H1 (cell line): ENCODE measurements around the gene PPIA. TPM values are rescaled to one million over a fixed set of nuclear protein-coding genes. Genes with fewer than 3 reads are reported as not detected.

Experiments
- CTCF ChIA-PET: fragments of 300-600 bp; sonication (Branson Sonifier 250); formaldehyde crosslinking; loops from one replicate; lab custom pipeline; 2021; ENCODE audit not compliant: partially characterized antibody; lab: Charles Lee
- POLR2A ChIA-PET: fragments of 300-600 bp; sonication (Branson Sonifier 250); formaldehyde crosslinking; loops from one replicate; lab custom pipeline; 2021; ENCODE audit warnings: inconsistent platforms; ENCODE audit not compliant: partially characterized antibody; lab: Charles Lee
- DNase-seq, 2 experiments: peaks; one replicate each; pipeline versions ENCODE4 v3.0.0 to v3.0.0-alpha.2; 2010 to 2022; ENCODE audit warnings: low spot score in 2 of 2, low read depth in 1 of 2, mixed read lengths in 1 of 2
- FAIRE-seq: peaks from 2 replicates; lab custom pipeline; 2011; peaks lifted over from hg19 to GRCh38; lab: Jason Lieb, UNC
- H2AFZ ChIP-seq: 2 replicates; pipeline ENCODE4 v1.8.1; 2012; ENCODE audit warnings: low read length, inconsistent platforms
- H2AK5ac ChIP-seq: 2 replicates; pipeline ENCODE4 v1.6.1; 2013; ENCODE audit warnings: low read depth, low read length
- H2BK120ac ChIP-seq: replicated peaks from 2 replicates; pipeline ENCODE3; 2013; ENCODE audit warnings: low read depth, low read length, inconsistent platforms
- H2BK12ac ChIP-seq: 2 replicates; pipeline ENCODE4 v1.6.1; 2013; ENCODE audit warnings: low read depth, low read length
- H2BK15ac ChIP-seq: 2 replicates; pipeline ENCODE4 v1.6.1; 2013; ENCODE audit warnings: low read length
- H2BK20ac ChIP-seq: 2 replicates; pipeline ENCODE4 v1.6.1; 2013; ENCODE audit warnings: low read length
- H2BK5ac ChIP-seq: 2 replicates; pipeline ENCODE4 v1.6.1; 2013; ENCODE audit warnings: low read depth, low read length
- H3K14ac ChIP-seq: 2 replicates; pipeline ENCODE4 v1.6.1; 2013; ENCODE audit warnings: inconsistent platforms; ENCODE audit not compliant: insufficient read length
- H3K18ac ChIP-seq: 2 replicates; pipeline ENCODE4 v1.6.1; 2013; ENCODE audit warnings: low read length; ENCODE audit errors: extremely low read depth
- H3K23ac ChIP-seq: 2 replicates; pipeline ENCODE4 v1.6.1; 2013; ENCODE audit warnings: inconsistent platforms; ENCODE audit not compliant: insufficient read length
- H3K23me2 ChIP-seq: 2 replicates; pipeline ENCODE4 v1.6.1; 2013; ENCODE audit warnings: low read depth, low read length
- H3K27ac ChIP-seq: 2 replicates; pipeline ENCODE4 v1.6.1; 2011; ENCODE audit warnings: low read depth, low read length, inconsistent platforms
- H3K27me3 ChIP-seq, 4 experiments: replicated peaks in 1 of 4; 1 replicate in 1 of 4; 2 replicates in 3 of 4; pipeline versions ENCODE4 v1.6.1 to v1.8.1; 2011 to 2013; ENCODE audit warnings: low read length in 3 of 4, mild to moderate bottlenecking in 3 of 4, inconsistent platforms in 2 of 4, mixed read lengths in 2 of 4, moderate library complexity in 1 of 4; ENCODE audit not compliant: control insufficient read depth in 3 of 4, insufficient read depth in 3 of 4; ENCODE audit errors: extremely low read depth in 1 of 4
- H3K36me3 ChIP-seq, 4 experiments: 2 replicates each; pipeline versions ENCODE4 v1.6.1 to v1.8.1; 2011 to 2013; ENCODE audit warnings: mild to moderate bottlenecking in 4 of 4, low read length in 3 of 4, moderate library complexity in 2 of 4, control low read depth in 1 of 4, inconsistent platforms in 1 of 4; ENCODE audit not compliant: insufficient read depth in 4 of 4, control insufficient read depth in 2 of 4
- H3K4ac ChIP-seq: replicated peaks from 2 replicates; pipeline ENCODE3; 2013; ENCODE audit warnings: low read length, low read depth, mixed read lengths, inconsistent platforms; ENCODE audit not compliant: insufficient read length
- H3K4me1 ChIP-seq, 4 experiments: replicated peaks in 1 of 4; 1 replicate in 1 of 4; 2 replicates in 3 of 4; pipeline versions ENCODE4 v1.6.1 to v1.8.1; 2011 to 2013; ENCODE audit warnings: low read length in 3 of 4, inconsistent platforms in 2 of 4, mixed read lengths in 1 of 4; ENCODE audit not compliant: insufficient read depth in 4 of 4, control insufficient read depth in 3 of 4
- H3K4me2 ChIP-seq, 2 experiments: 2 replicates each; pipeline versions ENCODE4 v1.6.1 to v1.8.1; 2011 to 2013; ENCODE audit warnings: low read depth in 2 of 2, low read length in 2 of 2, control low read depth in 1 of 2, inconsistent platforms in 1 of 2, mild to moderate bottlenecking in 1 of 2; ENCODE audit not compliant: insufficient read depth in 1 of 2
- H3K4me3 ChIP-seq, 4 experiments: fragments of 200-600, 300-600 bp in 1 of 4; sonication (generic), shearing (Covaris generic), sonication (Bioruptor Twin) in 1 of 4; 2 replicates each; pipeline versions ENCODE4 v1.5.1 to v1.8.1; 2011 to 2016; ENCODE audit warnings: low read length in 4 of 4, low read depth in 3 of 4, control low read depth in 2 of 4, inconsistent platforms in 2 of 4, mild to moderate bottlenecking in 2 of 4, mixed read lengths in 1 of 4, moderate library complexity in 1 of 4; ENCODE audit not compliant: insufficient read depth in 2 of 4; ENCODE audit errors: extremely low read depth in 1 of 4
- H3K56ac ChIP-seq: replicated peaks from 2 replicates; pipeline ENCODE3; 2013; ENCODE audit warnings: low read depth, mild to moderate bottlenecking, mixed read lengths, low read length, inconsistent platforms; ENCODE audit not compliant: insufficient read length
- H3K79me1 ChIP-seq: 2 replicates; pipeline ENCODE4 v1.6.1; 2013; ENCODE audit warnings: low read depth, low read length, control low read depth
- H3K79me2 ChIP-seq, 2 experiments: 2 replicates each; pipeline versions ENCODE4 v1.6.1 to v1.8.1; 2012 to 2013; ENCODE audit warnings: low read length in 2 of 2, mild to moderate bottlenecking in 2 of 2, inconsistent platforms in 1 of 2; ENCODE audit not compliant: insufficient read depth in 2 of 2, control insufficient read depth in 1 of 2
- H3K9ac ChIP-seq, 4 experiments: replicated peaks in 1 of 4; 1 replicate in 1 of 4; 2 replicates in 3 of 4; pipeline versions ENCODE4 v1.6.1 to v1.8.1; 2011 to 2013; ENCODE audit warnings: low read depth in 3 of 4, low read length in 3 of 4, control low read depth in 2 of 4, mild to moderate bottlenecking in 2 of 4, moderate library complexity in 2 of 4, inconsistent platforms in 1 of 4; ENCODE audit errors: extremely low read depth in 1 of 4
- H3K9me3 ChIP-seq, 2 experiments: 2 replicates each; pipeline versions ENCODE4 v1.6.1 to v1.8.1; 2012 to 2013; ENCODE audit warnings: mild to moderate bottlenecking in 2 of 2, moderate library complexity in 2 of 2, control low read depth in 1 of 2, inconsistent platforms in 1 of 2, low read depth in 1 of 2, low read length in 1 of 2, mixed read lengths in 1 of 2; ENCODE audit not compliant: insufficient read depth in 2 of 2
- H4K20me1 ChIP-seq, 2 experiments: replicated peaks in 1 of 2; 2 replicates each; pipeline versions ENCODE3 to v1.8.1; 2011 to 2013; ENCODE audit warnings: inconsistent platforms in 2 of 2, low read length in 2 of 2, mild to moderate bottlenecking in 1 of 2; ENCODE audit not compliant: insufficient read depth in 2 of 2, control insufficient read depth in 1 of 2
- H4K5ac ChIP-seq: 2 replicates; pipeline ENCODE4 v1.6.1; 2013; ENCODE audit warnings: low read length, low read depth, mixed read lengths, inconsistent platforms; ENCODE audit not compliant: insufficient read length
- H4K8ac ChIP-seq: 2 replicates; pipeline ENCODE4 v1.8.0; 2013; ENCODE audit warnings: mild to moderate bottlenecking, moderate library complexity, low read length, inconsistent platforms; ENCODE audit not compliant: insufficient read depth; ENCODE audit errors: extremely low read depth
- H4K91ac ChIP-seq: replicated peaks from 2 replicates; pipeline ENCODE3; 2013; ENCODE audit warnings: low read length, mixed read lengths, inconsistent platforms; ENCODE audit not compliant: insufficient read length
- EZH2 ChIP-seq: fragments of 200-600 bp; sonication (generic); IDR thresholded peaks from 2 replicates; pipeline ENCODE4 v1.7.1; 2012; ENCODE audit warnings: low read depth, mild to moderate bottlenecking, moderate library complexity, low read length, inconsistent platforms; ENCODE audit not compliant: severe bottlenecking
- RXRA ChIP-seq: IDR thresholded peaks from 2 replicates; pipeline ENCODE4 v1.6.1; 2011; ENCODE audit warnings: low read depth, mild to moderate bottlenecking, low read length, moderate library complexity; ENCODE audit not compliant: insufficient read depth
- WGBS, 2 experiments: shearing (Covaris generic) in 1 of 2; methylation state at CpG; one replicate each; pipeline versions ENCODE4 v1.1.6 to v1.1.7; 2013 to 2015; ENCODE audit warnings: low lambda C conversion rate in 2 of 2, mixed read lengths in 2 of 2, inconsistent platforms in 1 of 2, low coverage in 1 of 2, missing lambda C conversion rate in 1 of 2; ENCODE audit not compliant: insufficient replicate concordance in 2 of 2, insufficient coverage in 1 of 2, insufficient read length in 1 of 2; ENCODE audit errors: extremely low coverage in 1 of 2, missing lambda C conversion rate in 1 of 2; 5-methylcytosine and 5-hydroxymethylcytosine counted together
- polyA plus RNA-seq, 7 experiments: library from polyadenylated mRNA; depleted of rRNA in 3 of 7; stranded (reverse) in 5 of 7; unstranded in 2 of 7; fragments of >200 nt in 5 of 7; fragments of 200-250 nt in 2 of 7; gene quantifications; 1 replicate in 5 of 7; 2 replicates in 1 of 7; 4 replicates in 1 of 7; pipeline versions ENCODE4 v1.2.1 to v1.2.3, GENCODE V29; 2011 to 2013; ENCODE audit warnings: missing spikeins in 2 of 7, mixed read lengths in 2 of 7
- total RNA-seq: library from RNA; stranded (reverse); fragmentation: NEBNext Ultra II Directional; extraction: Animal tissue kit (Norgen Biotek cat#: 25700); gene quantifications from 2 replicates; pipeline ENCODE4 v1.2.1, GENCODE V29; 2021

PPIA gene
- total and polyA plus RNA-seq, 2 of the 8 experiments (the other 6 are each of a cell fraction or from before 2014, with no cell fraction given): 2,865 to 5,394 TPM

DNA sequence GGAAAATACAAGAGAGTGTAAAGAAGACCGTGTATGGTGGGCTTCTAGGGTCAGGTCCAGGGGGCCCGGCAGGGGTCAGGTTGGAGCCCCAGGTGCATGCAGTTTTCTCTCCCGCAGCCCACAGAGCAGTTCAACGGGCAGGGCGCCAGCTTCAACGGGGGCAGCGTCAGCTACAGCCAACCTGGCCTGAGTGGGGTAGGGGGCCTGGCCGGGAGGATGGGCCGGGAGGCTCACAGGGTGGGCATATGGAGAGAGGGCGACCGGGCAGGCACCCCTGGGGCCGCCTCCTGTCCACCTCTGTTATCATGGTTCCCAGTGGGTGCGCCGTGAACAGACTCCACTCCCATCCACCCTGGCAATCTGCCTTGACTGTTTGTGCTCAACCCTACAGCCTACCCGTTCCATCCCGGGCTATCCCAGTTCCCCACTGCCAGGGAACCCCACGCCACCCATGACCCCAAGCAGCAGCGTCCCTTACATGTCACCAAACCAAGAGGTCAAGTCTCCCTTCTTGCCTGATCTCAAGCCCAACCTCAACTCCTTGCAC, 36.4 kb upstream of the PPIA start:
- 91% methylated on average over 18 of the region's 18 CpGs; no CpG with 5 or more reads in 1 of the 2 experiments for WGBS, 2 experiments
- H3K23me2 ChIP-seq: no peaks in the 10 kb centered on the region
- no peak overlapping the region for H3K4me2 ChIP-seq
- peaks cover 6 to 23% of the 10 kb centered on the region in 2 experiments for H4K20me1 ChIP-seq
- no peak overlapping the region for H2AK5ac ChIP-seq
- H4K91ac ChIP-seq: no peak overlapping the region
- ChIA-PET CTCF (no interaction called here), POLR2A (interaction anchor here (1.6 to 2.1 kb wide), 2 partner anchors 8 to 12 kb away, joined by 4 to 7 read pairs; no protein-coding TSS in a partner anchor)
- H3K9me3 ChIP-seq: no peaks in the 10 kb centered on the region
- H3K36me3 ChIP-seq: peaks cover 15 to 69% (median 28%) of the 10 kb centered on the region in 4 experiments
- no peak overlapping the region for H2BK12ac ChIP-seq
- H3K18ac ChIP-seq: no peak overlapping the region
- H3K79me1 ChIP-seq: peaks cover 3% of the 10 kb centered on the region; the same call in 1 of the 2 replicates
- TF ChIP-seq RXRA (no peak), EZH2 (no peak)
- no peak overlapping the region for H2BK5ac ChIP-seq
- H3K56ac ChIP-seq: no peak overlapping the region
- no peak overlapping the region for H3K14ac ChIP-seq
- no peak overlapping the region for H2BK15ac ChIP-seq
- no peak overlapping the region for H3K4me3 ChIP-seq
- H3K23ac ChIP-seq: no peak overlapping the region
- no peak overlapping the region for H2BK20ac ChIP-seq
- H3K4ac ChIP-seq: no peak overlapping the region
- DNase-seq (no peak), FAIRE-seq (no peak)
- no peak overlapping the region for H4K5ac ChIP-seq
- H3K79me2 ChIP-seq: peaks cover 0 to 4% of the 10 kb centered on the region in 2 experiments; a peak in 1 of 4 replicates
- no peaks in the 10 kb centered on the region for H3K27me3 ChIP-seq
- no peak overlapping the region for H3K9ac ChIP-seq
- H2BK120ac ChIP-seq: no peak overlapping the region
- H2AFZ ChIP-seq: no peak overlapping the region
- no peak overlapping the region for H3K27ac ChIP-seq
- H3K4me1 ChIP-seq: no peaks in the 10 kb centered on the region
- H4K8ac ChIP-seq: no peak overlapping the region
